Thyroid gland (tissue), 4 donors: Measurements from ENCODE around the gene KIF1B. TPM values are rescaled to one million over a fixed set of nuclear protein-coding genes. Genes with fewer than 3 reads are reported as not detected.

Experiments
- DNase-seq, 2 donors: peaks; one replicate each; pipeline ENCODE4 v3.0.0-alpha.2; 2019
- H3K27ac ChIP-seq, 3 donors: fragments of 200-600 bp; sonication (generic); 1 replicate in 2 of 3; 2 replicates in 1 of 3; pipeline ENCODE4 v1.5.1; 2016 to 2019; ENCODE audit warnings: mild to moderate bottlenecking in 1 of 3, moderate library complexity in 1 of 3
- H3K27me3 ChIP-seq: fragments of 200-600 bp; sonication (generic); one replicate; pipeline ENCODE4 v1.5.1; 2019
- H3K36me3 ChIP-seq, 2 donors: fragments of 200-600 bp; sonication (generic); one replicate each; pipeline ENCODE4 v1.5.1; 2016 to 2019
- H3K4me1 ChIP-seq, 2 donors: fragments of 200-600 bp; sonication (generic); one replicate each; pipeline ENCODE4 v1.5.1; 2017 to 2019
- H3K4me3 ChIP-seq, 3 donors: fragments of 200-600 bp; sonication (generic); replicated peaks in 1 of 3; 1 replicate in 2 of 3; 2 replicates in 1 of 3; pipeline ENCODE4 v1.5.1; 2016; ENCODE audit warnings: mild to moderate bottlenecking in 1 of 3
- H3K9me3 ChIP-seq: fragments of 200-600 bp; sonication (generic); one replicate; pipeline ENCODE4 v1.5.1; 2017
- POLR2A ChIP-seq, 2 donors: fragments of 450-650 bp; IDR thresholded peaks; one replicate each; pipeline ENCODE4 v1.6.1; 2017; ENCODE audit warnings: antibody characterized with exemption in 2 of 2, mild to moderate bottlenecking in 2 of 2, moderate library complexity in 1 of 2
- WGBS, 2 donors: methylation state at CpG; one replicate each; pipeline ENCODE4 v1.1.5; 2017; 5-methylcytosine and 5-hydroxymethylcytosine counted together
- intact Hi-C: fragments of 100-400 bp; cut with DNase I; formaldehyde crosslinking; loops from one replicate; pipeline ENCODE4 v1.15.1; 2023
- total RNA-seq, 4 donors: library from RNA; depleted of rRNA; stranded (reverse); fragments of >200 nt; gene quantifications; one replicate each; pipeline ENCODE4 v1.2.3, GENCODE V29; 2016
- TF ChIP-seq, protein P1 (sequence below), 6 experiments: fragments of 200-600 bp in 3 of 6; fragments of 450-650 bp in 3 of 6; sonication (generic) in 3 of 6; IDR thresholded peaks; one replicate each; pipeline ENCODE4 v1.5.1; 2016 to 2019; ENCODE audit warnings: antibody characterized with exemption in 6 of 6, mild to moderate bottlenecking in 2 of 6, inconsistent platforms in 1 of 6, moderate library complexity in 1 of 6

KIF1B gene
- total RNA-seq, 4 donors from 2014 or later = 51.7 to 70.5 (median 53.5) TPM

DNA sequence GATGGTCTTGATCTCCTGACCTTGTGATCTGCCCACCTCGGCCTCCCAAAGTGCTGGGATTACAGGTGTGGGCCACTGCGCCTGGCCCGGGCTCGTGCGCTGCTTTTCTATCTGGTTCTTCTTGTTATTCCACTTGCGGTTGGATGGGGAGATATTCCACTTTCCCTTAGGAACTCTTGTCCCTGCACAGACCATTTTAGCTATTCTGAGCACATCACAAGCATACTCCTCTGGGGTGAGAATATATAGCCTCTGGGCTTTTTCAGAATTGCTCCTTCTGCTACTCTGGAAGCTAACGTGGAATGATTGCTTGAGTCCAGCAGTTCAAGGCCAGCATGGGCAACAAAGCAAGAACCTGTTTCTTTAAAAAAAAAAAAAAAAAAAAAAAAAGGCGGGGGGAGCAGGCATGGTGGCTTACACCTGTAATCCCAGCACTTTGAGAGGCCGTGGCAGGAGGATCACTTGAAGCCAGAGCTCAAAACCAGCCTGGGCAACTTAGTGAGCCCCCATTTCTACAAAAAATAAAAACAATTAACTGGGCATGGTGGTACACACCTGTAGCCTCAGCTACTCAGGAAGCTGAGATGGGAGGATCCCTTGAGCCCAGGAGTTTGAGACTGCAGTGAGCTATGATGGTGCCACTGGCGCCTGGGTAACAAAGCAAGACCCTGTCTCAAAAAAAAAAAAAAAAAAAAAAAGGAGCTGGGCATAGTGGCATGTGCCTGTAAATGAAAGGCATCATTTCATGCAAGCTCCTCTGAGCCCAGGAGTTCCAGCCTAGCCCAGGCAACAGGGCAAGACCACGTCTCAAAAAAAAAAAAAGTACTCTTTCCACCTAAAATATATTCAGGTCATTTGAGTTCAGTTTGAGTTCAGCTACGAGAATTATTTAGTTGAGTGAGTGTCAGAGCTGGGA, 176.6 kb downstream of the KIF1B start:
- H3K27ac ChIP-seq = peak overlapping the region; percentile 59 to 88 (median 60)
- H3K36me3 ChIP-seq = no peaks in the 10 kb centered on the region
- TF ChIP-seq POLR2A (IDR thresholded peaks at IDR 0.05) = no peak
- TF ChIP-seq, protein P1, sequence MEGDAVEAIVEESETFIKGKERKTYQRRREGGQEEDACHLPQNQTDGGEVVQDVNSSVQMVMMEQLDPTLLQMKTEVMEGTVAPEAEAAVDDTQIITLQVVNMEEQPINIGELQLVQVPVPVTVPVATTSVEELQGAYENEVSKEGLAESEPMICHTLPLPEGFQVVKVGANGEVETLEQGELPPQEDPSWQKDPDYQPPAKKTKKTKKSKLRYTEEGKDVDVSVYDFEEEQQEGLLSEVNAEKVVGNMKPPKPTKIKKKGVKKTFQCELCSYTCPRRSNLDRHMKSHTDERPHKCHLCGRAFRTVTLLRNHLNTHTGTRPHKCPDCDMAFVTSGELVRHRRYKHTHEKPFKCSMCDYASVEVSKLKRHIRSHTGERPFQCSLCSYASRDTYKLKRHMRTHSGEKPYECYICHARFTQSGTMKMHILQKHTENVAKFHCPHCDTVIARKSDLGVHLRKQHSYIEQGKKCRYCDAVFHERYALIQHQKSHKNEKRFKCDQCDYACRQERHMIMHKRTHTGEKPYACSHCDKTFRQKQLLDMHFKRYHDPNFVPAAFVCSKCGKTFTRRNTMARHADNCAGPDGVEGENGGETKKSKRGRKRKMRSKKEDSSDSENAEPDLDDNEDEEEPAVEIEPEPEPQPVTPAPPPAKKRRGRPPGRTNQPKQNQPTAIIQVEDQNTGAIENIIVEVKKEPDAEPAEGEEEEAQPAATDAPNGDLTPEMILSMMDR (IDR thresholded peaks at IDR 0.05) = no peak
- peaks cover 32 to 36% of the 10 kb centered on the region in 2 donors for H3K4me1 ChIP-seq
- intact Hi-C loops = no loop called here
- no peaks in the 10 kb centered on the region for H3K9me3 ChIP-seq
- H3K27me3 ChIP-seq = no peaks in the 10 kb centered on the region
- H3K4me3 ChIP-seq = no peak overlapping the region
- peak; percentile 9 to 18 for DNase-seq
- 78 to 80% methylated on average over 12 of the region's 12 CpGs for WGBS, 2 donors

DNA sequence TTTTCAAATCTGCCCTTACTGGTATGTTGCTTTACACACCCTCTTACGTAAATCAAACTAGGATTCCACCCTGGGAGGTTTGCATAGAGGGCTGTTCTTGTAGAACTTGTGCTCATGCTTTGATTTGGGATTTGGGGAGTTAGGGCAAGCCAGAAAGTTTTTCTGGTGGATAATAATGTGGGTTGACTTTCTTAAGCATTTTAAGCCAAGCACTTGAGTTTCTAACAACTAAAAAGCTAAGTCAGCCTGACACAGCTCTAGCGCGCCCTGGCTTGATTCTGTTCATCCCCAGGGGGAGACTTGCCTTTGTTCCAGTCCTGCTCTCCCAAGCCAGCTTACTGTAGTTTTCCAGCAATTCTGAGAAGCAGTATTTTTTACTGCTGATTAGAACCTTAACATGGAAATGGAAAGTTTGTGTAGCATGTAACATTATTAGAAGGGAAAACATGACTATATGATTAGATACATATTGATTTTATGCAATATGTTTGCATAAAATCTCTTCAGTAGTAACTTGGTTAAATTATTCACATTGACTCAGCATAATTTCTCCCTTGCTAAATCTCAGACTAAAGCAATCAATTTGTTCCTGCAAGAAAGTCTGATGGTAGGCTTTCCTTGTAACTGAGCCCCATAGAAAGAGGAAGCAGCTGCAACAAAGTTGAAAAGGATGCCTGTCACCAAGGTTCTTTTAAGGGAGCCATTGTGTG, 177.5 kb downstream of the KIF1B start:
- Histone ChIP-seq H3K4me3 (no peak overlapping the region), H3K4me1 (peaks cover 31 to 32% of the 10 kb centered on the region in 2 donors), H3K27me3 (no peaks in the 10 kb centered on the region), H3K36me3 (no peaks in the 10 kb centered on the region), H3K27ac (peak overlapping the region; percentile 59 to 88 (median 60)), H3K9me3 (no peaks in the 10 kb centered on the region)
- WGBS, 2 donors = 11 to 17% methylated on average over 3 of the region's 3 CpGs
- TF ChIP-seq, protein P1 (IDR thresholded peaks at IDR 0.05) = no peak
- no peak for TF ChIP-seq POLR2A (IDR thresholded peaks at IDR 0.05)
- intact Hi-C loops = no loop called here
- DNase-seq = peak; percentile 68 to 79

DNA sequence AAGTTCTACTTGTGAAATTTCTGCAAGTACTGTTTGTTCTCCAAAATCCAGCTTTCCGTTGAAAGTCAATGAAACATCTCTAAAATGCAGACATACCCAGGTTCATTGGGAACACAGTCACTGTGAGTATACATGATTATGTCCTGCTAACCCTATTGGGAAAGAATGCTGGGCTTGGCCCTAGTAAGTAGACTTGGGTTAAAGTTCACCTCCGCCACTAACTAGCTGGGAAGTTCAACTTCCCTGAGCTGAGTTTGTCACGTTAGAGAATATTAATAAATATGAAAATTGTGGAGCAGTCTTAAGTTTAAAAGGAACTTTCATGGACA, 178.0 kb downstream of the KIF1B start:
- Histone ChIP-seq H3K27me3 (no peaks in the 10 kb centered on the region), H3K9me3 (no peaks in the 10 kb centered on the region), H3K36me3 (no peaks in the 10 kb centered on the region), H3K27ac (peak overlapping the region; percentile 59 to 88 (median 60)), H3K4me1 (peaks cover 31 to 32% of the 10 kb centered on the region in 2 donors), H3K4me3 (no peak overlapping the region)
- TF ChIP-seq POLR2A (IDR thresholded peaks at IDR 0.05) = no peak
- TF ChIP-seq, protein P1 (IDR thresholded peaks at IDR 0.05) = no peak
- DNase-seq = no peak
- intact Hi-C loops = no loop called here
- WGBS, 2 donors = 68 to 74% methylated on average over 3 of the region's 3 CpGs

DNA sequence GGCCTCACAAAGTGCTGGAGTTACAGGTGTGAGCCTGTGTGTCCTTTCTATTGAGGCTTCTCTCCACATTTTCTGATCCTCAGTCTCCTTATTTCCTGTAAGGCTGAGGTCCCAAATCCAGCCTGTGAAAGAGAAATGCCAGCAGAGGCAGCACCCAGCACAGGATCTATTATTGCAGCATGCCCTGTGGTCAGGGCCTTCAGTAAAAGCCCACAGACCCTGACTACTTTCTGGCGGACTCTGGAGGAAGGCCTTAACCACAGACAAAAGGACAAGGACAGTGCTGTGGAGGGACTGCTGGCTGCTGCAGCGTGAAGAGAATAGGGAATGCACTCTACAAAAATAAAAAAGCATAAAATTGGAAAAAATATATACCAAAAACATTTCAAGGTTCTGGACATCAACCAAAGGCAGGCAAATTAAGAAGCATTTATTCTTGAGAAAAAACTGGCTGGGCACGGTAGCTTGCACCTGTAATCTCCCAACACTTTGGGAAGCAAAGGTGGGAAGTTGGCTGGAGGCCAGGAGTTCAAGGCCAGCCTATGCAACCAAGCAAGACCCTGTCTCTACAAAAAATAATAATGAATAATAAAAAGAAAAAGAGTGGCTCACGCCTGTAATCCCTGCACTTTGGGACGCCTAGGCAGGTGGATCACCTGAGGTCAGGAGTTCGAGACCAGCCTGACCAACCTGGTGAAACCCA, 179.1 kb downstream of the KIF1B start:
- Histone ChIP-seq H3K4me1 (peaks cover 31 to 32% of the 10 kb centered on the region in 2 donors), H3K27ac (peak overlapping the region; percentile 59 to 88 (median 60)), H3K36me3 (no peaks in the 10 kb centered on the region), H3K4me3 (no peak overlapping the region), H3K9me3 (no peaks in the 10 kb centered on the region), H3K27me3 (no peaks in the 10 kb centered on the region)
- peak; percentile 64 to 78 for DNase-seq
- no peak for TF ChIP-seq POLR2A (IDR thresholded peaks at IDR 0.05)
- TF ChIP-seq, protein P1 (IDR thresholded peaks at IDR 0.05) = no peak
- WGBS, 2 donors = 69 to 75% methylated on average over 6 of the region's 6 CpGs
- intact Hi-C loops = no loop called here
